ENCODE data around the gene BRSK2.
"Not testable (repeated sequence)": the region's sequence is repeated elsewhere in the genome, so short reads cannot be mapped to it uniquely, and the experiment has no call there.

BRSK2 gene

GRCh38 chr11:1499899-1500298 lies 110.2 kb downstream of the BRSK2 start:
- no peak for DNase-seq (ENCODE audit: low read depth in 2 of 2)

- no peak for DNase-seq (ENCODE audit: low read depth in 2 of 2)
Observed at GRCh38 chr11:1500466-1501420, 111.0 kb downstream of the BRSK2 start.

- DNase-seq (ENCODE audit: low read depth in 2 of 2), result no peak
Observed at GRCh38 chr11:1501421-1502167, 111.9 kb downstream of the BRSK2 start.

- no peak for DNase-seq (ENCODE audit: low read depth in 2 of 2)
Observed at GRCh38 chr11:1502168-1502953, 112.6 kb downstream of the BRSK2 start.

GRCh38 chr11:1502954-1503707 lies 113.4 kb downstream of the BRSK2 start:
- DNase-seq (ENCODE audit: low read depth in 2 of 2), result no peak

- DNase-seq (ENCODE audit: low read depth in 2 of 2), result no peak
Observed at GRCh38 chr11:1503708-1504104, 114.0 kb downstream of the BRSK2 start.

GRCh38 chr11:1504138-1504537 lies 114.4 kb downstream of the BRSK2 start:
- no peak for DNase-seq (ENCODE audit: low read depth in 2 of 2)

- no peak for DNase-seq (ENCODE audit: low read depth in 2 of 2)
Observed at GRCh38 chr11:1504581-1505290, 115.0 kb downstream of the BRSK2 start.

GRCh38 chr11:1505480-1505879 lies 115.7 kb downstream of the BRSK2 start:
- no peak for DNase-seq (ENCODE audit: low read depth in 2 of 2)

GRCh38 chr11:1506981-1507380 lies 117.2 kb downstream of the BRSK2 start:
- DNase-seq (ENCODE audit: low read depth in 2 of 2), result no peak

GRCh38 chr11:1507381-1508140 lies 117.8 kb downstream of the BRSK2 start:
- no peak for DNase-seq (ENCODE audit: low read depth in 2 of 2)

GRCh38 chr11:1508491-1508891 lies 118.8 kb downstream of the BRSK2 start:
- DNase-seq (ENCODE audit: low read depth in 2 of 2), result no peak

GRCh38 chr11:1508986-1509385 lies 119.3 kb downstream of the BRSK2 start:
- no peak for DNase-seq (ENCODE audit: low read depth in 2 of 2)

- DNase-seq (ENCODE audit: low read depth in 2 of 2), result no peak
Observed at GRCh38 chr11:1509626-1510255, 120.0 kb downstream of the BRSK2 start.

GRCh38 chr11:1510351-1510750 lies 120.6 kb downstream of the BRSK2 start:
- DNase-seq (ENCODE audit: low read depth in 2 of 2), result not testable (repeated sequence)

- DNase-seq (ENCODE audit: low read depth in 2 of 2), result no peak
Observed at GRCh38 chr11:1510928-1511327, 121.2 kb downstream of the BRSK2 start.

- no peak for DNase-seq (ENCODE audit: low read depth in 2 of 2)
Observed at GRCh38 chr11:1511937-1512496, 122.3 kb downstream of the BRSK2 start.
